GM18526 (cell line): ENCODE data around the gene PLCL1.

Source experiments
- POLR2A ChIP-seq: IDR thresholded peaks from 3 replicates; pipeline ENCODE4 v1.6.1; 2011; ENCODE audit not compliant: insufficient read length; ENCODE audit errors: extremely low read depth

PLCL1 gene

DNA sequence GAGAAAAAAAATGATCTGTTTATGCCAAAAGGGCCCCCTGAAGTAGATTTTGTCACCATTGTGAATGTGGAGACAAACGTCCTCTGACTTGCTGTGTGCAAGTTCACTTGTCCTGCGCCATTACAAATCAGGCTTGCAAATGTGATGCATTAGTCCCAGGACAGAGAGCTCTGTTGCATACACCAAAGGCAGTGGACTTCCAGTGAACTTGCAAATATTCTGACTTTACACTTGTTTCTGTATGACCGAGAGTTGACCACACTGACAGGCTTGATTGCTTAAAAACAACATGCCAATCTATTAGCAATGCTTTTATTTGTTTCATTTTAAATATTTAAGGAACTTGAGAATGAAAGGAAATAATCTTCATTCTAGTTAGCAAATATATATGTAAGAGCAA is 293.2 kb downstream of the PLCL1 start:
- TF ChIP-seq POLR2A, result no peak

DNA sequence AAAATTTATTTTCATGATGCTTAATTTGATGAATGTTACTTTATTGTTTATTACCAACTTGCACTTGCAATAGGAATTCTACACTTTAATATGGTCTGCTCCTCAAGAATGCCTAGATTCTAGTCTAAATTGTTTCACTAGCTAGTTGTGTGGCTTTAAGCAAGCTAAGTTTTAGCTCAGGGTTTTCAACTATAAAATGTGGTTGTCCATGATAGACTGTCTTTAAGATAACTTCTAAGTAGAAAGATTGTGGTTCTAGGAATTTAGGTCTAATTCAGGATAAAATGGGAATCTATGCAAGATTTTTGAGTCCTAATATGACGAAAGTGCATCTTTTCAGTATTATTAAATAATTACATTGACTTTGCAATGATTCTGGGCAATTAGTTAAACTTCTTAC is 294.0 kb downstream of the PLCL1 start:
- TF ChIP-seq POLR2A, result no peak

DNA sequence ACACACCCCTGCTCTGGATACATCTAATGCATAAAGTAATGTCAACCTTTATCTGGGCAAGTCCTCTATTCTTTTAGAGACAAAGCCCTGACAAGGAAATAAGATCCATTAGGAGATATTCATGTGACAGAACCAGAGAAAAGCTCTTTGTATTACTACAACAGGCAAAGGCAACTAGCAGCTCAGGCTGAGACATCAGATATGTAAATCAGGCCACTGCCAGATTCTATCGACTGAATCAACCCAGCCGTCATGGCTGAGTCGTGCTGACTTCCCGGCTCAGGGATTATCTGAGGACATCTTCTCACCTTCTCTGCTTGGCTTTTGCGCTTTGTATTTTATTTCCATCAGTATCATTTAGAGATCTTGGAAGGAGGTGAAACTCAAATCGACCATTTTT is 294.5 kb downstream of the PLCL1 start:
- no peak for TF ChIP-seq POLR2A

- TF ChIP-seq POLR2A, result no peak
Measured at GRCh38 chr2:198100346-198100745, 296.0 kb downstream of the PLCL1 start.

- no peak for TF ChIP-seq POLR2A
Measured at GRCh38 chr2:198101688-198102087, 297.3 kb downstream of the PLCL1 start.

GRCh38 chr2:198102120-198102519 is 297.7 kb downstream of the PLCL1 start:
- TF ChIP-seq POLR2A, result no peak

DNA sequence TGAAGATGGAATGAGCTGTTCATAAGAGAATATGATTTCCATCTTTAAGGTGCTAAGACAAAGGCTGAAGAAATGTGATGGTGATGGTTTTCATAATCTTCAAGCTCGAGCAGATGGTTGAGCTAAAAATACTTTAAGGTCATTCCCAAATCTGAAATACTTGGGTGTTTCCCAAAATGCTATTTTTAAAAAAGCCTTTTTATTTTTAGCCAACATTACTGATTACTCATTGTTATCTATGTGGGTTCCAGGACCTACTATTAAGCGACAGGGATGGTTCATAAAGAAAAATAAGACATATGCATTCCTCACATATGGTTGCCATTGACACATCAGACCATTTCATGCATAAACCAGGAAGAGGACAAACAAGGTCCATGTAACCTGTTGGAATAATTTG is 298.5 kb downstream of the PLCL1 start:
- no peak for TF ChIP-seq POLR2A

- no peak for TF ChIP-seq POLR2A
Measured at GRCh38 chr2:198106621-198107385, 302.4 kb downstream of the PLCL1 start.

DNA sequence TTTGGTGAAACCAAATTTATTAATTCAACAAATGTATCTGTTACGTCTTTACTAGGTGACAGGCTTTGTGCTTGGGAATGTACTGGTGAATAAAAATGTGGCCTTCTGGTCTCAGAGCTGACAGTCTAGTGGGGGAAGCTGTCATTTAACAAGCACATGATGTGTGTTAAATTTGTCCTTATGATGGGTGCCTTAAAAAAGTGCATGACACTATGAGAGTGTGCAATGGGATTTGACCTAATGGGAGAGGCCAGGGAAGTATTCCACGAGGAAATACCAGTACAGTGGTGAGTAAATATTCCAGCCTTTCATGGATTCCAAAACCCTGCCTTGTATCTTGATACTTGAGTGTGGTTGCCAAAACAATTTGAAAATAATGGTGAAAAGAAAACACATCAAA is 308.9 kb downstream of the PLCL1 start:
- TF ChIP-seq POLR2A, result no peak

GRCh38 chr2:198114064-198114463 is 309.7 kb downstream of the PLCL1 start:
- TF ChIP-seq POLR2A, result no peak

GRCh38 chr2:198115201-198115600 is 310.8 kb downstream of the PLCL1 start:
- no peak for TF ChIP-seq POLR2A

DNA sequence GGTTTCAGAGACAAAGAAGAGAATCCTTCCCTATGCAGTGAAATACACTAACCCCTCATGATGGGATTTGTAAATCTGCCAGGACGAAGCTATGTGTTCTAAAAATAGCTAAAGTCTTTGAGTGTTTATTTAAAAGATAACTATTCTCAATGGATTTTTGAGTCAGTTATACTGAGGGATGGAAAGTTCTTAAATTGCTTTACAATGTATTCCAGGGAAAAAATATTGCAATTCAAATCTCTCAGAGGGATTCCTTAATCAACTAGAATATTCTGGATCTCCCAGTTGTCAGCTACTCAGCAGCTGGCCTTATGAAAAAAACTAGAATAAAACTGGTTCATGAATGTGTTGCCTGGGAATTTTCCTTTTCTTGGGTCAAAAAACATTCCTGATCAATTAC is 312.4 kb downstream of the PLCL1 start:
- TF ChIP-seq POLR2A, result no peak

DNA sequence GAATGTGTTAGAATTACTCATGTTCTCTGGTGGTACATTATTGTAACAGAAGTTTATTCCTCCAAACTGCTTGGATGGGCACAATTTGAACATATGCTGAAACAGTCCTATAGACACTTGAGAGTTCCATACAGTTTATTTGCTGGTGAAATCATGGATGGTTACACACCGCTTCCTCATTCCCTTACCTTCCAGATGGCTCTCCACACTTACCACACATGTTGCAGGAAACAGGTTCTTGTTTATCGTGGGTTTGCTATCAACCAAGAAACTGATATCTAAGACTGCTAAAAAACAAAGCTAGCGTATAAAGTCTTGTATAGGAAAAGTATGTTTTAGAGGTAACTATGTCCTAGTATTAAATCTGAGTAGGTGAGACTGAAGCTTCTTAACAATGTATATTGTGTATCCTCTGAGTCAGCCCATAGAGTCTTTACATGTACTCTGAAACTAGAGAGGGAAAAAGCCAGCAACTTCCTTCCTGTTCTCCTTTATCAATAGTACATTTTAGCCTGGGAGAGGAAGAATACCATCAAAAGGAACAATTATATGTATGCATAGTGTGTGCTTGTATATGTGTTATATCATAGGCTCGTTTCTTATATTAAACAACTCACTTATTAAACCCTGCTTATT is 313.1 kb downstream of the PLCL1 start:
- no peak for TF ChIP-seq POLR2A

DNA sequence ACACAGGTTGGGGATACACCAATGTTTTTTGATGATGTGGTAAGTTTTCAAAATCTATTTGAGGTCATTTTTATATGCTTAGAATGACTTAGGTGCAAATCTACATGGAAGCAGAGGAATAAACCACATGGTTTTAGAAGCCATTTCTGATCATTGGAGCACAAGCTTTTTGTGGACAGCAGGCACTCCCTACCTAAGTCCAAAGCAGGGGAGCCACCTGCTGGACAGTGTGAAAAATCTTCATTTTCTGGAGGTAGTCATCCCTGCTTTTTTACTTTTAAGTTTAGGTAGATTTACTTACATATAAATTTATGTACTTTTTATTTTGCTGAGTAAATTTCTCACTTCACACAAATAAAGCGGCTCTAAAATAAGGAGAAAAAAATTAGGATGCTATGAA is 323.2 kb downstream of the PLCL1 start:
- no peak for TF ChIP-seq POLR2A

DNA sequence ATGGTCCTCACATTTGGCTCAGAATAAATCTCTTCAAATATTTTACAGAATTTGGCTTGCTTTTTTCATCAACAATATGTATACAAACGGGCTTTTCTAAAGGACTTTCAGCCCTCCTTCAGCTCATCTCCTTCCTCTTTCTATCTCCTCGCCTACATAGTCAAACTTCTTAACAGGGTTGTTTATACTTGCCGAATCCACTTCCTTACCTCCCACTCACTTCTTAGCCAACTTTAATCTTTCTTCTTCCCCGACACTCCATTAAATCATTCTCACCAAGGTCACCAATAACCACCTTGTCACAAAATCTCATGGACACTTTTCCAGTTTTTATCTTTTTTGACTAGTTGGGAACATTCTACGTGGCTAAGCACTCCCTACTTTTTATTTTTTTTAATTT is 325.2 kb downstream of the PLCL1 start:
- TF ChIP-seq POLR2A, result no peak

DNA sequence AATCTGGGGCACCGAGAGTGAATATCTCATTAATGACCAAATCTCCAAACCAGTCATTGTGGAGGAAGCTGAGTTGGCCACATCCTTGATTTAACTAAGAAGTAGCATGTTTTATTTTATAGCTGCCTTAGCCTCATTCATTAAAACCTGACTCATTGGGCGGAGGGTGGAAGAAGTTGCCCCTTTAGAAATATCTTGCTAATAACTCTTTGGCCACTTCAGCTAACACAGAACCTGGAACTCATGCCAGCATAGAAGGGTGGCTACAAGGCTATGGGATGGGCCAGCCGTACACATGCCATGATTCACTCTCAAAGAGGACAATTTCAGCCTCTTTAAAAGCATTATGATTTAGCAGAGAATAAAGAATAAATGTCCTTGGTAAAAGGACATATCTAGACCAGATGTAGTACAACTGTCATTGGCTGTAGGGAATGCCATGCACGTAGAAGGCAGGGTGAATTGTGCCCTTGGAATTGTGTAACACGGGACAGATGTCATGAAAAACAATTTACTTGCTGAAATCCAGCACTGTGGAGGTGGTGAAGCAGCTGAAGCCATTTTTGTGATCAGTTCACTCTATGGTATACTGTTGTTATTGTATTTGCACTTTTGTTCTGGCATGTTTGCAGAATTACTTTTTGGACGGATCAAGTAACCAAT is 330.0 kb downstream of the PLCL1 start:
- TF ChIP-seq POLR2A, result no peak
